ENCODE measurements around the gene DNAH11.

DNAH11 gene

GRCh38 chr7:21908746-21909145, 365.9 kb downstream of the DNAH11 start:
- no peak overlapping the region for H3K4me3 ChIP-seq (ENCODE audit: low read depth, low read length)
- DNase-seq, result no peak
- H3K4me1 ChIP-seq, result no peaks in the 10 kb centered on the region
- no peaks in the 10 kb centered on the region for H3K9me3 ChIP-seq
- no peaks in the 10 kb centered on the region for H3K27me3 ChIP-seq
- no peak for TF ChIP-seq CTCF (IDR thresholded peaks at IDR 0.05; ENCODE audit: low read depth, low read length)
- peaks cover 17% of the 10 kb centered on the region for H3K36me3 ChIP-seq

- TF ChIP-seq CTCF (IDR thresholded peaks at IDR 0.05; ENCODE audit: low read depth, low read length), result no peak
- Histone ChIP-seq H3K4me1 (no peaks in the 10 kb centered on the region), H3K27me3 (no peaks in the 10 kb centered on the region), H3K4me3 (ENCODE audit: low read depth, low read length) (no peak overlapping the region), H3K36me3 (peaks cover 12% of the 10 kb centered on the region), H3K9me3 (no peaks in the 10 kb centered on the region)
- no peak for DNase-seq
Measured at GRCh38 chr7:21910253-21910652, 367.4 kb downstream of the DNAH11 start.

- peaks cover 7% of the 10 kb centered on the region for H3K36me3 ChIP-seq
- no peak for DNase-seq
Measured at GRCh38 chr7:21911341-21911875, 368.6 kb downstream of the DNAH11 start.

GRCh38 chr7:21912305-21912704, 369.5 kb downstream of the DNAH11 start:
- no peak for DNase-seq
- peaks cover 7% of the 10 kb centered on the region for H3K36me3 ChIP-seq

More at GRCh38 chr7:21911341-21911875, 368.6 kb downstream of the DNAH11 start:
- H3K27me3 ChIP-seq, result no peaks in the 10 kb centered on the region
- TF ChIP-seq CTCF (IDR thresholded peaks at IDR 0.05; ENCODE audit: low read depth, low read length), result no peak
- H3K4me3 ChIP-seq (ENCODE audit: low read depth, low read length), result no peak overlapping the region
- H3K4me1 ChIP-seq, result no peaks in the 10 kb centered on the region
- H3K9me3 ChIP-seq, result no peaks in the 10 kb centered on the region

GRCh38 chr7:21912931-21913780, 370.3 kb downstream of the DNAH11 start:
- no peaks in the 10 kb centered on the region for H3K27me3 ChIP-seq
- TF ChIP-seq CTCF (IDR thresholded peaks at IDR 0.05; ENCODE audit: low read depth, low read length), result no peak
- peaks cover 2% of the 10 kb centered on the region for H3K36me3 ChIP-seq
- no peak overlapping the region for H3K4me3 ChIP-seq (ENCODE audit: low read depth, low read length)
- H3K9me3 ChIP-seq, result no peaks in the 10 kb centered on the region
- no peaks in the 10 kb centered on the region for H3K4me1 ChIP-seq
- no peak for DNase-seq

More at GRCh38 chr7:21912305-21912704, 369.5 kb downstream of the DNAH11 start:
- Histone ChIP-seq H3K27me3 (no peaks in the 10 kb centered on the region), H3K4me3 (ENCODE audit: low read depth, low read length) (no peak overlapping the region), H3K9me3 (no peaks in the 10 kb centered on the region), H3K4me1 (no peaks in the 10 kb centered on the region)
- no peak for TF ChIP-seq CTCF (IDR thresholded peaks at IDR 0.05; ENCODE audit: low read depth, low read length)

- H3K4me3 ChIP-seq (ENCODE audit: low read depth, low read length), result no peak overlapping the region
- TF ChIP-seq CTCF (IDR thresholded peaks at IDR 0.05; ENCODE audit: low read depth, low read length), result no peak
- no peaks in the 10 kb centered on the region for H3K4me1 ChIP-seq
- H3K27me3 ChIP-seq, result no peaks in the 10 kb centered on the region
- no peaks in the 10 kb centered on the region for H3K9me3 ChIP-seq
- H3K36me3 ChIP-seq, result peaks cover 2% of the 10 kb centered on the region
- DNase-seq, result no peak
Measured at GRCh38 chr7:21914671-21915070, 371.8 kb downstream of the DNAH11 start.

All from BE2C (cell line).